HFFc6 (cell line): ENCODE measurements around the gene IAH1. TPM values are rescaled to one million over a fixed set of nuclear protein-coding genes. Genes with fewer than 3 reads are reported as not detected.
"Not testable (repeated sequence)": the region's sequence is repeated elsewhere in the genome, so short reads cannot be mapped to it uniquely, and the experiment has no call there.

Experiments used
- DNase-seq: peaks from one replicate; pipeline ENCODE4 v3.0.0-alpha.2; 2018
- H3K27ac Mint-ChIP-seq: 2 replicates; pipeline ENCODE4 v1.8.0; 2020; ENCODE audit warnings: mild to moderate bottlenecking, mixed read lengths
- H3K27me3 Mint-ChIP-seq: 2 replicates; pipeline ENCODE4 v1.8.0; 2021; ENCODE audit warnings: mild to moderate bottlenecking, moderate library complexity, mixed read lengths; ENCODE audit not compliant: insufficient read depth
- H3K36me3 Mint-ChIP-seq: 2 replicates; pipeline ENCODE4 v1.8.0; 2021; ENCODE audit warnings: low read depth, mixed read lengths
- H3K4me1 Mint-ChIP-seq: 2 replicates; pipeline ENCODE4 v1.8.0; 2020; ENCODE audit warnings: low read depth, mixed read lengths
- H3K4me3 Mint-ChIP-seq: 2 replicates; pipeline ENCODE4 v1.8.0; 2020; ENCODE audit warnings: mild to moderate bottlenecking, moderate library complexity, mixed read lengths
- H3K9me3 Mint-ChIP-seq: 2 replicates; pipeline ENCODE4 v1.8.0; 2020; ENCODE audit warnings: mild to moderate bottlenecking, mixed read lengths
- total RNA-seq, 6 experiments: library from RNA; stranded (reverse); fragmentation: NEBNext Ultra II Directional; extraction: Animal tissue kit (Norgen Biotek cat#: 25700); gene quantifications; 2 replicates in 1 of 6; 3 replicates in 5 of 6; pipeline ENCODE4 v1.2.3, GENCODE V29; 2021
- TF ChIP-seq, protein P1 (sequence below): fragments of 200-600 bp; sonication (generic); IDR thresholded peaks from 2 replicates; pipeline ENCODE4 v1.5.0; 2021; ENCODE audit warnings: antibody characterized with exemption, mild to moderate bottlenecking

IAH1 gene
- total RNA-seq, 6 experiments from 2014 or later: 65.5 to 79.0 (median 71.0) TPM

DNA sequence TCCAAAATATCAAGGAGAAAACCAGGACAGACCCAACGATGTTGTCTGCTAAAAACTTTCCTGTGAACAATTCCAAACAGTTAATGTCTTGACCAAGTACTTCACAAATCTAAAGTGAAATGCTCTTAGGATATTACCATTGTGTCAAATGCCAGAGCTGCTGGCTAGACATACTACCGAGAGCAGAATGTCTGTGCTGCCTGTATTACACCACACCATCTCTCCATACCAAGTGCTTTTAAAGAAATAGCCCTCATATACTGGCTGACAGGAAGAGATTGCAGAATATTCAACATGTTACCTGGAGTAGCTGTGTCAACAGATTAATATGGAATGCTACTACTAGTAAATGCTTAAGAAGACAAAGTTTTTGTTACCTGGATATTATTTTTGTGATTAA is 18.6 kb downstream of the IAH1 start:
- no peak for DNase-seq
- Mint-ChIP-seq H3K36me3 (peaks cover 42% of the 10 kb centered on the region), H3K4me1 (peaks cover 15% of the 10 kb centered on the region), H3K27me3 (peaks cover 2% of the 10 kb centered on the region), H3K27ac (no peak overlapping the region), H3K9me3 (no peaks in the 10 kb centered on the region), H3K4me3 (no peak overlapping the region)
- TF ChIP-seq, protein P1, sequence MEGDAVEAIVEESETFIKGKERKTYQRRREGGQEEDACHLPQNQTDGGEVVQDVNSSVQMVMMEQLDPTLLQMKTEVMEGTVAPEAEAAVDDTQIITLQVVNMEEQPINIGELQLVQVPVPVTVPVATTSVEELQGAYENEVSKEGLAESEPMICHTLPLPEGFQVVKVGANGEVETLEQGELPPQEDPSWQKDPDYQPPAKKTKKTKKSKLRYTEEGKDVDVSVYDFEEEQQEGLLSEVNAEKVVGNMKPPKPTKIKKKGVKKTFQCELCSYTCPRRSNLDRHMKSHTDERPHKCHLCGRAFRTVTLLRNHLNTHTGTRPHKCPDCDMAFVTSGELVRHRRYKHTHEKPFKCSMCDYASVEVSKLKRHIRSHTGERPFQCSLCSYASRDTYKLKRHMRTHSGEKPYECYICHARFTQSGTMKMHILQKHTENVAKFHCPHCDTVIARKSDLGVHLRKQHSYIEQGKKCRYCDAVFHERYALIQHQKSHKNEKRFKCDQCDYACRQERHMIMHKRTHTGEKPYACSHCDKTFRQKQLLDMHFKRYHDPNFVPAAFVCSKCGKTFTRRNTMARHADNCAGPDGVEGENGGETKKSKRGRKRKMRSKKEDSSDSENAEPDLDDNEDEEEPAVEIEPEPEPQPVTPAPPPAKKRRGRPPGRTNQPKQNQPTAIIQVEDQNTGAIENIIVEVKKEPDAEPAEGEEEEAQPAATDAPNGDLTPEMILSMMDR: no peak

DNA sequence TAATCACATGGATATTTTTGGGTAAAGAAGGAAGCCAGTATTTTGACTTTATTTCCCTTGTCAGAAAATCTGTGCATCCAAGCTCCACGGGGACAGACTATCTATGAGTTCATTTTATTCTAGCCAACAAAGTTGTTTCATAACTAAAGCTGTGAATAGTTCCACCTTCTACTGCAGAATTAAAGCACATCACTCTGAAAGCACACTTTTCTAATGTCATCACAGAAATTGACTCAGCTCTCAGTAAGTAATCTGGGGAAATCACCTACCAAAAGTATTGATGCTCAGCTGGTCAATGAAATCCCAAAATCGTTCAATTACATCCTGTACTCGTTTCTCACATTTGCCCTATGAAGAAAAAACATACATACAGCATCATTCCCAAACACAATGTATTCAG is 19.1 kb downstream of the IAH1 start:
- H3K4me1 Mint-ChIP-seq: peaks cover 15% of the 10 kb centered on the region
- H3K27me3 Mint-ChIP-seq: peaks cover 2% of the 10 kb centered on the region
- H3K4me3 Mint-ChIP-seq: no peak overlapping the region
- DNase-seq: no peak
- TF ChIP-seq, protein P1: no peak
- H3K9me3 Mint-ChIP-seq: no peaks in the 10 kb centered on the region
- H3K36me3 Mint-ChIP-seq: peaks cover 39% of the 10 kb centered on the region
- no peak overlapping the region for H3K27ac Mint-ChIP-seq

DNA sequence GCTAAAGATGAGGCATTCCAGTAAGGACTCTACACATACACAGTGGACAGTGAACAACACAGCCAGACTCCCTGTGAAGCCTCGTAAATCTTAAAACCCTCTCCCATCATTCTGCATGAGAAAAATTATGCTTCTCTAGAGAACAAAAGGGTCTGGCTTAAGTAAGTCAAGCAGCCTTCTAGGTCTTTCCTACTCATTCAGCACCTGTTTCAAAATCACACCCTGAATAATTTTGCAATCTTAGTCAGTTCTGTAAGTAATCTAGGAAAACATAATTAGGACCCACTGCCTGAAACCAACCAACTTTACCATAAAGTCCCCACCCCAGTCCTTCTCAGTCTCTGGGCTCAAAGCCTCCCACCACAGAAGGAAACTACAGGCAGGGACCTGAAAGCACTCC is 19.7 kb downstream of the IAH1 start:
- TF ChIP-seq, protein P1: no peak
- no peak overlapping the region for H3K4me3 Mint-ChIP-seq
- H3K27me3 Mint-ChIP-seq: peaks cover 2% of the 10 kb centered on the region
- H3K4me1 Mint-ChIP-seq: peaks cover 15% of the 10 kb centered on the region
- H3K9me3 Mint-ChIP-seq: no peaks in the 10 kb centered on the region
- no peak for DNase-seq
- H3K36me3 Mint-ChIP-seq: peaks cover 35% of the 10 kb centered on the region
- H3K27ac Mint-ChIP-seq: no peak overlapping the region

DNA sequence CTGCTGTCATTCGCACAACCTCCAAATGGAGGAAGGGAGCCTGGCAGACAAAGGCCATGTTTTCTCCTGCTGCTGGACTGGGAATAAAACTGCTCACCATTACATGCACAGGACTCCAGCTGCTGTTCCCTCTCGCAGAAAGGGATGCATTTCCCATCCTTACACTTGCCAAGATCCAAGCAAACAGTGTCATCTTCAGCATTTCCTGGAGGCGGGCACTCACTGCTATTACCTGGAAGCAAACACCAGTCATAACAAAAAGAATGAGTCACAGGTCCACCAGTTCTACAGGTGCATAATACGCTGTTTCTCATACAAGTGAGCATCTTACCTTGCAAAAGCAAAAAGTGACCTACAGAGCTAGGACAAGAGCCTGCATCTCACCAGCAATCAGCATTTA is 22.7 kb downstream of the IAH1 start:
- no peak overlapping the region for H3K4me3 Mint-ChIP-seq
- H3K4me1 Mint-ChIP-seq: peaks cover 12% of the 10 kb centered on the region
- no peak overlapping the region for H3K27ac Mint-ChIP-seq
- peaks cover 2% of the 10 kb centered on the region for H3K27me3 Mint-ChIP-seq
- DNase-seq: no peak
- no peaks in the 10 kb centered on the region for H3K9me3 Mint-ChIP-seq
- TF ChIP-seq, protein P1: no peak
- H3K36me3 Mint-ChIP-seq: peaks cover 46% of the 10 kb centered on the region

DNA sequence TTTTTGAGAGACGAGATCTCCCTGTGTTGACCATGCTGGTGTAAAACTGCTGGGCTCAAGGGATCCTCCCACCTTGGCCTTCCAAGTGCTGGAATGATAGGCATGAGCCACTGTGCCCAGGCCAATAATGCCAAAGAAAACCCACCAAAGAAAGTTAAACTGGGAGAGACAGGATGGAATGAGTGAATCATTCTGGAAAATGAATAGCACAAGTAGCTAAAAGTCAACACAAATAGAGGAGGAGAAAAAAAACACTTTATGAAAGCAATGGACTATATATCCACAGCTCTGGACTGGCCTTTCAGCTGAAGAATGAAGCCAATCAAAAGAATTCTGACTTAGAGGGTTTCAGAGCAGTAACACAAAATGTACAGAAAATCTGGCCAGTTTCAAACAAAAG is 23.9 kb downstream of the IAH1 start:
- Mint-ChIP-seq H3K4me3 (no peak overlapping the region), H3K36me3 (peaks cover 45% of the 10 kb centered on the region), H3K27ac (peak overlapping the region; percentile 63), H3K4me1 (peaks cover 12% of the 10 kb centered on the region), H3K9me3 (no peaks in the 10 kb centered on the region), H3K27me3 (peaks cover 2% of the 10 kb centered on the region)
- peak; percentile 41 for DNase-seq
- TF ChIP-seq, protein P1: no peak

DNA sequence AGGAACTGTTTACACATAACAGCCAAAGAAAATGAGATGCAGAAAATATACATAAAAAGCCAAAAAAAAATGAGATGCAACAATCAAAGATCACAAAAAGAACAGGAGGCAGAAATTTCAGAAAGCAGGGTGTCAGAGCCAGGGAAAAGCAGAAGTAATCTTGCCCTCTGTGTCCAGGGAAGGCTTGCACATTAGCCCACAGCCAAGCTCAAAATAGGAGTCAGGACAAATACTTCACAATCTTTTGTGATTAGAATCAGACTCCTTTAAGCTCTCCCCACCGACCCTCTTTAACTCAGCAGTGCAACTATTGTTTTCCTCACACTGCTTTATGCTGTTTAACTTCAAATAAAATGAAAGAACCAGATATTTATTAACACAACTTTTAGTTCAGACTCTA is 34.6 kb downstream of the IAH1 start:
- Mint-ChIP-seq H3K4me1 (peaks cover 7% of the 10 kb centered on the region; the same call in 1 of the 2 replicates), H3K4me3 (no peak overlapping the region), H3K36me3 (peaks cover 25% of the 10 kb centered on the region), H3K27ac (peak overlapping the region; percentile 6; the same call in 1 of the 2 replicates), H3K9me3 (no peaks in the 10 kb centered on the region), H3K27me3 (peaks cover 2% of the 10 kb centered on the region; the same call in 1 of the 2 replicates)
- no peak for DNase-seq
- TF ChIP-seq, protein P1: no peak

DNA sequence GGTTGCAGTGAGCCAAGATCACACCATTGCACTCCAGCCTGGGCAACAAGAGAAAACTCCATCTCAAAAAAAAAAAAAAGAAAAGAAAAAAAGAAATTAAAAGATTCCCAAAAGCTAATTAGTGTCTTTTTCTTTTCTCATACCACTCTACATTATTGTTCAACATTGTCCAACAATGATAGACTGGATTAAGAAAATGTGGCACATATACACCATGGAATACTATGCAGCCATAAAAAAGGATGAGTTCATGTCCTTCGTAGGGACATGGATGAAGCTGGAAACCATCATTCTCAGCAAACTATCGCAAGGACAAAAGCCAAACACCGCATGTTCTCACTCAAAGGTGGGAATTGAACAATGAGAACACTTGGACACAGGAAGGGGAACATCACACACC is 39.6 kb downstream of the IAH1 start:
- not testable (repeated sequence) for H3K9me3 Mint-ChIP-seq, H3K27ac Mint-ChIP-seq, DNase-seq, H3K27me3 Mint-ChIP-seq, H3K4me3 Mint-ChIP-seq, H3K4me1 Mint-ChIP-seq
- peaks cover 25% of the 10 kb centered on the region for H3K36me3 Mint-ChIP-seq
